Tibial nerve (tissue), 4 donors: ENCODE measurements around the gene ALDH4A1.

Experiments used
- CTCF ChIP-seq, 5 experiments: fragments of 200-600 bp in 3 of 5; fragments of 450-650 bp in 2 of 5; sonication (generic) in 3 of 5; IDR thresholded peaks; one replicate each; pipeline ENCODE4 v1.5.1; 2016 to 2019; ENCODE audit warnings: antibody characterized with exemption in 5 of 5, mild to moderate bottlenecking in 3 of 5, moderate library complexity in 2 of 5
- EP300 ChIP-seq, 2 donors: sonication (generic); formaldehyde crosslinking; IDR thresholded peaks; one replicate each; pipeline ENCODE4 v1.6.1; 2017; ENCODE audit warnings: antibody characterized with exemption in 2 of 2, mild to moderate bottlenecking in 1 of 2
- POLR2A ChIP-seq, 2 donors: fragments of 450-650 bp; IDR thresholded peaks; one replicate each; pipeline ENCODE4 v1.6.1; 2017; ENCODE audit warnings: antibody characterized with exemption in 2 of 2, mild to moderate bottlenecking in 2 of 2, moderate library complexity in 2 of 2

- TF ChIP-seq CTCF (IDR thresholded peaks at IDR 0.05) (no peak), POLR2A (IDR thresholded peaks at IDR 0.05) (no peak), EP300 (IDR thresholded peaks at IDR 0.05) (no peak)
These were observed 70.7 kb downstream of the ALDH4A1 start for GRCh38 chr1:18831656-18832055.
